GM21619 (cell line): Measurements from ENCODE around the gene EIF4ENIF1.
A peak's percentile ranks its signal among the peaks of the same experiment; 100 is the strongest.
"Not testable (repeated sequence)": the region's sequence is repeated elsewhere in the genome, so short reads cannot be mapped to it uniquely, and the experiment has no call there.

Source experiments
- ATAC-seq: cut with Tn5 transposase; IDR thresholded peaks from one replicate; pipeline ENCODE4 v1.9.1; 2021; ENCODE audit not compliant: unreplicated experiment

EIF4ENIF1 gene

DNA sequence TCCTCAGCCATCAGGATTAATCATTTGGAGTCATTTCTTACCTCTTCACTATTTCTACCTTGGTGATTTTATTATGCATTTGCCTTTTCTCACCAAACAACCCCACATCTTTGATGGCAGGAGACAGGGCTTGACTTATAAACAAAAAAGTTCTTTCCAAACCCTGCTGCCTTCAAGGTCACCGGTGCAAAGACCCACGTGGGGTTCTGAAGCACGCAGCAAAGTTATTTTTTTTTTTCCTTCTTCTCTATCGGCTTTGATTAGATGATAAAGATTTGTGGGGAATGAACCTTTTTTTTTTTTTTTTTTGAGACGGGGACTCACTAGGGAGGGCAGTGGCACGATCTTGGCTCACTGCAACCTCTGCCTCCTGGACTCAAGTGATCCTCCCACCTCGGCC lies 46.1 kb downstream of the EIF4ENIF1 start:
- no peak for ATAC-seq

DNA sequence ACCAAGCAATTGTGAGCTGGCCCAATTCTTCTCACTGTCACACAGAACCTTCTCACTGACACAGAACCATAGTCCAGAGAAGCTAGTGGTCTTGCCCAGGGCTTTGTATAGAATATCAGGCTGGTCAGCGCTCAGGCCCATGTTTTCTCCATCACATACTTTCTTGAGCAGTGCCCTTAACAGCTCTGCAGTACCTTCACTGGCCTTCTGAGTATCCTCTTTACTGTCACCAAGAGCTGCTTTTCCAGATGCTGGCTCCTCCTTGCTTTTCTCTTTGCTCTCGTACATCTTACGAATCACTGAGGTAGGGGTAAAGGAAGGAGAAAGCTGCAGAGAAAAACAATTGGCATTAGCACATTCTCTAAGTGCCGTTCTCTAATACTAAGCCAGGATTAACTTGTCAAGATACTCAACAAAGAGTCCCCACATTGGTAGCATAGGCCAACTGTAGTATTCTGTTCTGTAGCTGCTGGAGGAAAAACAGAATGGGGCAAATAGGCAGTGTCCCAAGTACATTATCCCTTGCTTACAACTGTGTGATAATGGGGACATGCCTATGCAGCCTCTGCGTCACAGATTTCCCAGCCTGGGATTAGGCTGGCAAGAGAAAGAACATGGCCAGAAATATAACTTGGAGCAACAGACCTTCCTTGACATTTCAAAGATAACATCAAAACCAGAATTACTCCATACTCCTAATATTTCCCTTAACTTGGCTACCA lies 46.7 kb downstream of the EIF4ENIF1 start:
- no peak for ATAC-seq

DNA sequence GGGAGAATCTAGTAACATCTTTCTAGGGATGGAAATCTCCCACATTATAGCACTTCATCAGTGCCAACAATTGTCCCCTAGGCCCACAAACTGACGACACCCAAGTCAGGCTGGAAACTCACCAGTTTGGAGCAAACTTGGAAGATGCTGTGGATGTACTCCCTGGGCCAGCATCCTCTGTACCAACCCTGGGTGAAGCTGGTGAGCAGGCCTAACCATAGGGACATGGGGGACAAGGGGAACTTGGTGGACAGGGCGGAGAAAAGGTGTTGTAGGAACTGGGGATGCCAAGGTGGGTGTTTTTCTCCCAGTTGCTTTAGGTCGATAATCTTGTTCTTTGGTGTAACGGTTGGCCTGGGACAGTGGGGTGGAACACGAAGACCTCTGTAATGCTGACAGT lies 48.0 kb downstream of the EIF4ENIF1 start:
- no peak for ATAC-seq

DNA sequence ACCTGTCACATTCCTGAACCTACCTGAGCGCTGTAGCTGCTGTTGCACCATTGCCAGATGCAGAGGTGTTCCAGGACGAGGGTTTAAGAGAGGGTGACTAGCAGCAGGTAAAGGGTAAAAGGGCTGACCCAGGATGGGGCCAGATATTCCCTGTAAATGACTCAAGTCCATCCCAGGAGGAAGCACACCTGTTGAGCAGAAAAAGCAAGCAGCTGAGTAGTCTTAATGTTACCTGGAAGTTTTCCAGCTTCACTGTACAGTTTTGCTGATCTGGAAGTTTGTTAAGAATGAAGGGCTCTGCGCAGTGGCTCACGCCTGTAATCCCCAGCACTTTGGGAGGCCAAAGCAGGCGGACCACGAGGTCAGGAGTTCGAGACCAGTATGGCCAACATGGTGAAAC lies 49.0 kb downstream of the EIF4ENIF1 start:
- no peak for ATAC-seq

DNA sequence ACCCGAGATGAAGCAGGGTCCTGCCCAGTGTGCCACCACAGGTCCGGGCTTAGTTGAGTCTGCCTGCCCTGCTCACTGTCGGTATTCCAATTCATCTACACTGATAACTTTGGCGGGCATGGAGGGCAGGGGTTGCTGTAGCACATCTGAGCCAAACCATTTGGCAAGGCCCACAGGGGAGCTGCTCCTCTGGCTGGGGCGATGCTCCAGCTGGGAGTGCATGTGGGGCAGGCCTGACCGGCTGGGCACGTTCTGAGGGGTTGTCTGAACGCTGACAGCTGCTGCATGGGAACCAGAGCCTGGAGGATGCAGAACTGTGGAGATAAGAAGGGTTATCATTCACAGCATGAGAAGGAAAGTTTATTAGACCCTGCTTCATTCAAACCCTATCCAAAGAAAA lies 49.8 kb downstream of the EIF4ENIF1 start:
- ATAC-seq: no peak

DNA sequence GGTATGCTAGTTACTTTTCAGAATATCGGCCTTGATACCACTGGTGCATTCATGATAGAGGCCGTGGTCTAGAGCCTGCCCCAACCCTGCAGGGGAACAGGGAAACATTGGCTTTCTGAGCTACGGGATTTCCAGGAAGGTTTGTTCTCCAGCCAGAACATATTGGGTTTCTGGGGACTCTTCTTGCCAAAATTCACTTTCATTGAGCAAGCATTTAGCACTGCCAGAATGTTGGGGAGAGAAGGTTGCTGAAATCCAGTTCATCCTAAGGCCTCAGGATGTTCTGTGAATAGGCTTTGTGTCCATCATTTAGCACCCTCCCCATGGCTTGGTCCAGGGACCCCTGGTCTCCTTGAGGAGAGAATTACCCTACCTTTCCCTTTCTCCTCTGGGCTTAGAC lies 53.5 kb downstream of the EIF4ENIF1 start:
- no peak for ATAC-seq

DNA sequence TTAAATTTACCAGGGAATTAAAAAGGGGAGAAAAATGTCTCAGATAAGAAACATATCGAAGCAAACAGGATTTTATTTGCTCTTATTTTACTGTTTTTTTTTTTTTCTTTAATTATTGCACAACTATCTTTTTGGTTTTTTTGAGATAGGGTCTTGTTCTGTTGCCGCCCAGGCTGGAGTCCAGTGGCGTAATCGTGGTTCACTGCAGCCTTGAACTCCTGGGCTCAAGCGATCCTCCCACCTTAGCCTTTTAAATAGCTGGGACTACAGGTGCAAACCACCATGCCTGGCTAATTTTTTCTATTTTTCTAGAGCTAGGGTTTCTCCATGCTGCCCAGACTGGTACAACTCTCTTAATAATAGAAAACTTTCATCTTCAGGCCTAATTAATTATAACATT lies 57.7 kb downstream of the EIF4ENIF1 start:
- no peak for ATAC-seq

DNA sequence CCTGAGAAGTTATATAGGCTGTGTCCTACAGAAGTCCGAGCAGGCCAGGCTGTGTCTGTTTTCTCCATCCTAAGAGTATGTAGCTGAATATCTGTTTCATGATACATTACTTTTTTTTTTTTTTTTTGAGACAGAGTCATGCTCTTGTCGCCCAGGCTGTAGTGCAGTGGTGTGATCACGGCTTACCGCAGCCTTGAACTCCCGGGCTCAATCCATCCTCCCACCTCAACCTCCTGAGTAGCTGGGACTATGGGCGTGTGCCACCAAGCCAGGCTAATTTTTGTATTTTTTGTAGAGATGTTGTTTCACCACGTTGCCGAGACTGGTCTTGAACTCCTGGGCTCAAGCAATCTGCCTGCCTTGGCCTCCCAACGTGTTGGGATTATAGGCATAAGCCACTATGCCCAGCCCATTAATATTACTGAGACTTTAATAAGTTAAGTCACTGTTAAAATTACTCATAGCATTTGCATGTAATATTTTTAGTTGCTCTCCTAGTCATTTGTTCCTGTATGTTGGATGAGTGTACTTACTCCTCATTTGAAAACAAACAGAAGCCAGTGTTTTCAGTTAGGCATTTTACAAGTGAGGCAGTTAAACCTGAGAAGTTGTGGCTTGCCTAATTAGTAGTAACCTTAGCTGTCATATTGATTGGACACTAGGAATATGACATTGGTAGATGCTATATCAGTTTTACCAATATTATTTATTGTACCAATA lies 64.2 kb downstream of the EIF4ENIF1 start:
- ATAC-seq: no peak

DNA sequence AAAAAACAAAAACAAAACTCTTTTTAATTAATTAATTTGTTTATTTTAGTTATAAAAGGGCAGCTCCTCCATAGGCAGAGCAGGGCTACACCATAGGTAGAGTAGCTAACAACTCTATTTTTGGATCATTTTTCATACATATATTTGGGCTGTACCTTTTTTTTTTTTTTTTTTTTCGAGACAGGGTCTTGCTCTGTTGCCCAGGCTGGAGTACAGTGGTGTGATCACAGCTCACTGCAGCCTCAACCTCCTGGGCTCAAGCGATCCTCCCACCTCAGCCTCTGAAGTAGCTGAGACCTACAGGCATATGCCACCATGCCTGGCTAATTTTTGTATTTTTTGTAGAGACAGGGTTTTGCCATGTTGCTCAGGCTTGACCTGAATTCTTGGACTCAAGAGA lies 87.3 kb downstream of the EIF4ENIF1 start:
- not testable (repeated sequence) for ATAC-seq

DNA sequence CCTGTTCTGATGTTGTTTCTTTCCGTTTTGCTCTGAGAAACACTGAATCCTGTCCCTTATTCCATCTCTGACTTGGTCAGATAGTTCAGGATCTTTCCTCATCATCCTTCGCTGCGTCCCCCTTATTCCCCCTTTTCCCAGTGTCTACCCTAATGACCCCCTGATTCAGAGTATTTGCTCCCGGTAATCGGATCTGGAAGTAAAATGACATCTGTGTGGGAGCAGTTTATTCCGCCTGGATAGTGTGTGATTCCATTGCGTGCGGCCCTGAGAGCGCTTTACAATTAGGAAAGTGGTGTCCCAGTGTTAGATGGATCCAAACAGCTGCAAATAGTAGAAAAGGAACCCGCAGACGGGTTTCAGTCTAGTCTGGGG lies 89.6 kb downstream of the EIF4ENIF1 start:
- ATAC-seq: no peak

DNA sequence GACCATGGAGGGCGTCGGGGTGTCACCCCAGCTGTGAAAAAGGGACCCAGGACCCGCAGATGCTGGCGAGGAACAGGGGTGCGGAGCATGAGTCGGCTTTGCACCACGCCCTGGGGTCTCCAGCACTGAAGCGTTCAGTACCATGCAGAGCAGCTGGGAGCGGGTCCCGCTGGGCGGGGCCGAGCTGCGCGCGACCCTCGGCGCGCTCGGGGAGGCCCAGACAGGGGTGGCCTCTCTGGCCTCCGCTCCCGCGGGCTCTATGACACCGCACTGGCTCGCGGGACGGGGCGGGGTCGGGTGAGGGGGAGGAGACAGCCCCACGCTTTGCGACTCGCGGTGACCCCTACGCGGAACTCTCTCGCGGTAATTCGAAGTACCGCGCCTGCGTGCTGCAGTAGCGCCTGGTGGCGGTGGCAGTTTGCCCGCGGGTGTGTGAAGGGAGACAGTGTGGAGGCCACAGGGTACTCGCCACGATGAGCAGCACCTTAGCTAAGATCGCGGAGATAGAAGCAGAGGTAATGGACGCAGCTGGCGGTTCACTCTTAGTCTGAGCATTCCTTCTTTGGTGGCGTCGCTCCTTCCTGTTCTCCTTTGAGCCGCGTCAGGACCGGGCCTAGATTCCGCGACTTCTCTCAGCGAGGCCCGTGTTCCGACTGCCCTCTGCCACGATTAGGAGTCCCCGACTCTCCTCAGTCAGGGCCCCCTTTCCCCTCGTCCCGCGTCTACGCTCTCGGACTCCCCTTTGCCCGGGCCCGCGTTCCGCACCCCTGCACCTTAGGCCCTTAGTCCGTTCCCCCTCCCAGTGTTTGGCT lies 90.2 kb downstream of the EIF4ENIF1 start, which contains the start of gene DRG1:
Gene DRG1, plus strand, starts transcription at position 394 of the 812 bp plus-strand sequence. Its CDS starts 80 bp downstream, at position 474.
- ATAC-seq: peak; percentile 95

DNA sequence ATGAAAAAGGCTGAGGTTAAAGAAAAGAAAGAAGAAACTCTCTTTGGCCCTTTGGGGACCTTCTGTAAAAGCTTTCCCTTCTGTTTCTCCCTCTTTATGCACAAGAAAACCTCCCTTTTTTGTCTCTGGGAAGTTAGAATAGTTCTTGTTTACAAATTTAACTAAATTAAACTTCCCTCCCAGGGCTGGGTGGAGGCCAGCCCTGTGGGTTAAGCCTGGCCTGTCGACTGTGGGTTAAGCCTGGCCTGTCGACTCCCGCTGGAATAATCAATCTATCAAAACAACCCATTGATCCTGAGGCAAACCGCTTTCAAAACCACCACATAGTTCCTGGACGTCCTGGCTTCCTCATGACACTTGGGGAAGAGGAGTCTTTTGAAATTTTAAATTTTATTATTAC lies 91.4 kb downstream of the EIF4ENIF1 start:
- ATAC-seq: no peak

DNA sequence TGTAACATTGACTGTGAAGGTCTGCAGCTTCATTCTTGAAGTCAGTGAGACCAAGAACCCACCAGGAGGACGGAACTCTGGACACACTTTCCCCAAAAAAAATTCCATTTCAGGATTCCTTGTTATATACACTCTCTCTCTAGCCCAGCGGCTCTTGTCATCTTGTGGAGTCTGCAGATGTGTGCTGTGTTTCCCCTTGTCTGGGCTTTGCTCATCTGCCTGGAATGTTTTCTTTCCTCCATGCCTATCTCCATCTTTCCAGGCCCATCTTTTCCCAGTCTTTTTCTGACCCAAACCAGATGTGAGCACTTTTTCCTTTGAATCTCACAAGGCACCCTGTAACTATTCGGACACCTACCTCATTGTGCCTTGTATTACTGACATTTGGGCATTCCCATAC lies 95.3 kb downstream of the EIF4ENIF1 start:
- ATAC-seq: no peak

DNA sequence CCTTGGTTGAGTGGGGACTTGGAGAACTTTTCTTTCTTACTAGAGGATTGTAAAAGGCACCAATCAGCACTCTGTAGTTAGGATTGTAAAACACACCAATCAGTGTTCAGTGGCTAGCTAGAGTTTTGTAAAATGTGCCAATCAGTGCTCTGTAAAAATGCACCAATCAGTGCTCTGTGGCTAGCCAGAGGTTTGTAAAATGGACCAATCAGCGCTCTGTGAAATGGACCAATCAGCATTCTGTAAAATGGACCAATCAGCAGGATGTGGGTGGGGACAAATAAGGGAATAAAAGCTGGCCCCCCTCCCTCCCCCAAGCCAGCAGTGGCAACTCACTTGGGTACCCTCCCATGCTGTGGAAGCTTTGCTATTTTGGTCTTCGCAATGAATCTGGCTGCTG lies 95.7 kb downstream of the EIF4ENIF1 start:
- ATAC-seq: no peak
